RWPE2 (cell line): ENCODE data around the gene CCDC57.

Experiments
- ATAC-seq: fragments of 200-7000 bp; cut with Tn5 transposase; 3 replicates; pipeline ENCODE4 v1.9.1; 2021; ENCODE audit warnings: low read depth
- DNase-seq: peaks from one replicate; pipeline ENCODE4 v3.0.0-alpha.2; 2020; ENCODE audit warnings: low spot score
- H3K27ac ChIP-seq: fragments of 450-650 bp; 2 replicates; pipeline ENCODE4 v1.5.1; 2017; ENCODE audit warnings: mild to moderate bottlenecking; ENCODE audit not compliant: poor library complexity, severe bottlenecking
- H3K27me3 ChIP-seq: fragments of 250-450 bp; sonication (Bioruptor Pico); 2 replicates; pipeline ENCODE4 v1.5.1; 2021; ENCODE audit warnings: mild to moderate bottlenecking, moderate library complexity; ENCODE audit not compliant: insufficient read depth, poor library complexity, severe bottlenecking
- H3K36me3 ChIP-seq: fragments of 250-450 bp; sonication (Bioruptor Pico); 2 replicates; pipeline ENCODE4 v1.5.1; 2020; ENCODE audit warnings: low read depth, mild to moderate bottlenecking, moderate library complexity
- H3K4me1 ChIP-seq: fragments of 250-450 bp; sonication (Bioruptor Pico); 2 replicates; pipeline ENCODE4 v1.5.1; 2021; ENCODE audit warnings: mild to moderate bottlenecking, moderate library complexity; ENCODE audit not compliant: insufficient read depth, poor library complexity, severe bottlenecking
- H3K4me3 ChIP-seq: fragments of 250-450 bp; sonication (Bioruptor Pico); 2 replicates; pipeline ENCODE4 v1.5.1; 2021; ENCODE audit warnings: mild to moderate bottlenecking, moderate library complexity; ENCODE audit not compliant: severe bottlenecking
- H3K9me3 ChIP-seq: fragments of 250-450 bp; sonication (Bioruptor Pico); 2 replicates; pipeline ENCODE4 v1.5.1; 2021; ENCODE audit warnings: mild to moderate bottlenecking, moderate library complexity; ENCODE audit not compliant: severe bottlenecking
- CTCF ChIP-seq: fragments of 450-650 bp; IDR thresholded peaks from one replicate; pipeline ENCODE4 v1.5.1; 2017; ENCODE audit warnings: mild to moderate bottlenecking, moderate library complexity; ENCODE audit not compliant: poor library complexity, severe bottlenecking

The CCDC57 gene

DNA sequence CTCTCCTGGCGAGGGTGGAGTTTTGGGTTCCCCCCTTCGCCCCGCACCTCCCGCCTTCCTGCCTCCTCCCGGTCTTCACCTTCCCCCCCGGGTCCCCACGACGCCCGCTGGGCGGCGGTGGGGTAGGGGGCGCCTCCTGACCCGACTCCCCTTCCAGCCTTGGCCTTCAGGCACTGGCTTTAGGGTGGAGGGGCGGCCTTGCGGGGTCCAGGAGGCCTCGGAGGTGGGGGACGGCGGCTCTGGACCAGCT lies 18.6 kb upstream of the CCDC57 start:
- TF ChIP-seq CTCF: no peak
- ATAC-seq (0 out of 3 replicates have a peak, but pooled peaks have one; percentile 1), DNase-seq (no peak)
- Histone ChIP-seq H3K27me3 (no peaks in the 10 kb centered on the region), H3K36me3 (peaks cover 66% of the 10 kb centered on the region), H3K9me3 (no peaks in the 10 kb centered on the region), H3K27ac (peak overlapping the region; percentile 91), H3K4me3 (peak overlapping the region; percentile 99), H3K4me1 (peaks cover 35% of the 10 kb centered on the region)

- peak overlapping the region; percentile 99 for H3K4me3 ChIP-seq
- peaks cover 61% of the 10 kb centered on the region for H3K36me3 ChIP-seq
- peaks cover 30% of the 10 kb centered on the region for H3K4me1 ChIP-seq
- peak; percentile 20 for ATAC-seq
- no peaks in the 10 kb centered on the region for H3K9me3 ChIP-seq
- H3K27me3 ChIP-seq: no peaks in the 10 kb centered on the region
- peak overlapping the region; percentile 91 for H3K27ac ChIP-seq
- no peak for DNase-seq
- TF ChIP-seq CTCF: peak; percentile 22
Measured at GRCh38 chr17:82230609-82231311, 18.1 kb upstream of the CCDC57 start.

- Histone ChIP-seq H3K4me1 (peaks cover 22% of the 10 kb centered on the region), H3K36me3 (peaks cover 53% of the 10 kb centered on the region), H3K27ac (peak overlapping the region; percentile 91), H3K27me3 (no peaks in the 10 kb centered on the region), H3K4me3 (peak overlapping the region; percentile 99), H3K9me3 (no peaks in the 10 kb centered on the region)
- DNase-seq (no peak), ATAC-seq (no peak)
- TF ChIP-seq CTCF: no peak
Measured at GRCh38 chr17:82229698-82230608, 17.3 kb upstream of the CCDC57 start.

DNA sequence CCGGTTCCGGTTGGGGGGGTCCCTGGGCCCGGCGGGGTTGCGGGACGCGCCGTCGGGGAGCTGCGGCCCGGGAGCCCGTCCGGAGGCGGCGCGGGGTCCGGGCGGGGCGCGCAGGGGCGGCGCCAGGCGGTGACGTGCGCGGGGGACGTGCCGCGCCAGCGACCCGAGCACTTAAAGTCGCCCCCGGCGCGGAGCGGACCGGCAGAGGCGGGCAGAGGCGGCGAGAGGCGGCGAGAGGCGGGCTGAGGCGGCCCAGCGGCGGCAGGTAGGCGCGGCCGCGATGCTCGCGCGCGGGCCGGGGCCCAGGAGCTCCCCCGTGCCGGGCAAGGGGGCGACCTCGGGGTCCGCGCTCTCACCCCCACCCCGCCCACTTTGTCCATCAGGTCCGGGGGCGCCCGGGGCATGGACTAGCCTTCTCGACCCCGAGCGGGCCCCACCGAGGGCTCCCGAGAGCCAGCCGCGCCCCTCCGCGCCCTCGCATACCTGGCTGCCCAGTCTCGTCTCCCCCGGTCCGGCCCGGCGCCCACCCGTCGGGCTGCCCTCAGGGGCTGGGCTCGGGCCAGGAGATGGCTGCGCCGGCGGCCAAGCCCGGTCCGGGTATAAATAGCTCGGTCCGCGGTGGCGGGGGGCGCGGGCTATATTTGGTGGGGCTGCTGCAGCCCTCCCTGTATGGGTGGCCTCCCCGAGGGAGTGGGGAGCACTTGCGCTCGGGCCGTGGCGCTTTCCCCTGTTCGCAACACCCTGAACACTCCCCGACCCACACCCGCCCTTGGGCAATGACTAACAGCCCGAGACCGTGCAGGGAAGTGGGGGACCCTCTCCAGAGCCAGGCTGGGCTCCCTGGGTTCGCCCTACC lies 16.4 kb upstream of the CCDC57 start, which contains the start of gene SLC16A3:
TSS of gene SLC16A3 (plus strand) at position 201 of the 856 bp plus-strand sequence. CDS start 6,967 bp downstream, outside the sequence.
- Histone ChIP-seq H3K4me1 (peaks cover 13% of the 10 kb centered on the region), H3K27ac (peak within 1 kb of the TSS; percentile 91), H3K27me3 (no peaks in the 10 kb centered on the region), H3K4me3 (peak within 1 kb of the TSS; percentile 99), H3K36me3 (peaks cover 44% of the 10 kb centered on the region), H3K9me3 (no peaks in the 10 kb centered on the region)
- peak; percentile 39 for ATAC-seq
- no peak for TF ChIP-seq CTCF
- DNase-seq: no peak
